AG04449 (cell line): ENCODE results near the gene LOXL3.
A peak's percentile ranks its signal among the peaks of the same experiment; 100 is the strongest.

Experiments used
- CTCF ChIA-PET: fragments of 350-600 bp; formaldehyde crosslinking; extraction: SDS; loops from one replicate; lab custom pipeline; 2021; ENCODE audit warnings: antibody characterized with exemption; lab: Yijun Ruan, JAX
- POLR2A ChIA-PET: fragments of 400-600, 350-600 bp; formaldehyde crosslinking; extraction: SDS; loops from one replicate; lab custom pipeline; 2020; ENCODE audit warnings: antibody characterized with exemption, inconsistent platforms; lab: Yijun Ruan, JAX
- DNase-seq: peaks from one replicate; pipeline ENCODE4 v3.0.0-alpha.2; 2010; ENCODE audit warnings: low read depth, low spot score
- H3K4me3 ChIP-seq: 2 replicates; pipeline ENCODE4 v1.5.1; 2011; ENCODE audit warnings: low read depth, mild to moderate bottlenecking, control low read depth, low read length
- TF ChIP-seq, protein P1 (sequence below): IDR thresholded peaks from one replicate; pipeline ENCODE4 v1.5.1; 2011; ENCODE audit warnings: mild to moderate bottlenecking, moderate library complexity, low read length, control low read depth, inconsistent platforms; ENCODE audit not compliant: insufficient read depth; ENCODE audit errors: missing control alignments

LOXL3 gene

DNA sequence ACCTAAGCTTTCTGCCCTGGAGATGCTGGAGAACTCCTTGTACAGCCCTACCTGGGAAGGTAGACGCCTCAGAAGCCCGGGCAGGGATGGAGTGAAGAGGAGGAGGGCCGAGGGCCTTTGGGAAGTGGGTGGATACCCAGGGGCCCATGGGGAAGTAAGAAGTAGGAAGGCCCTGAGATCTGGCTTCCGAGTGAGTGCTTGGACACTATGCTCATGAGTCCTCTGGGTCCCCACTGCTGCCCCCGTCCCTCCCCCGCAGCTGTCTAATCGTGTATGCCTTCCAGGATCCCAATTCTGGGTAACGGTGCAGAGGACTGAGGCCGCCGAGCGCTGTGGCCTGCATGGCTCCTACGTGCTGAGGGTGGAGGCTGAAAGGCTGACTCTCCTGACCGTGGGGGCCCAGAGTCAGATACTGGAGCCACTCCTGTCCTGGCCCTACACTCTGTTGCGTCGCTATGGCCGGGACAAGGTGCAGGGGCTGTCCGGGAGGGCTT lies 1.9 kb upstream of the LOXL3 start:
- no peak for DNase-seq
- TF ChIP-seq, protein P1, sequence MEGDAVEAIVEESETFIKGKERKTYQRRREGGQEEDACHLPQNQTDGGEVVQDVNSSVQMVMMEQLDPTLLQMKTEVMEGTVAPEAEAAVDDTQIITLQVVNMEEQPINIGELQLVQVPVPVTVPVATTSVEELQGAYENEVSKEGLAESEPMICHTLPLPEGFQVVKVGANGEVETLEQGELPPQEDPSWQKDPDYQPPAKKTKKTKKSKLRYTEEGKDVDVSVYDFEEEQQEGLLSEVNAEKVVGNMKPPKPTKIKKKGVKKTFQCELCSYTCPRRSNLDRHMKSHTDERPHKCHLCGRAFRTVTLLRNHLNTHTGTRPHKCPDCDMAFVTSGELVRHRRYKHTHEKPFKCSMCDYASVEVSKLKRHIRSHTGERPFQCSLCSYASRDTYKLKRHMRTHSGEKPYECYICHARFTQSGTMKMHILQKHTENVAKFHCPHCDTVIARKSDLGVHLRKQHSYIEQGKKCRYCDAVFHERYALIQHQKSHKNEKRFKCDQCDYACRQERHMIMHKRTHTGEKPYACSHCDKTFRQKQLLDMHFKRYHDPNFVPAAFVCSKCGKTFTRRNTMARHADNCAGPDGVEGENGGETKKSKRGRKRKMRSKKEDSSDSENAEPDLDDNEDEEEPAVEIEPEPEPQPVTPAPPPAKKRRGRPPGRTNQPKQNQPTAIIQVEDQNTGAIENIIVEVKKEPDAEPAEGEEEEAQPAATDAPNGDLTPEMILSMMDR: no peak
- CTCF ChIA-PET: interaction anchor here (0.7 to 5.2 kb wide), 5 partner anchors 8 to 31 kb away, joined by 3 to 39 read pairs (median 4); no protein-coding TSS in a partner anchor
- POLR2A ChIA-PET: interaction anchor here (0.8 to 2.1 kb wide), 4 partner anchors 8 to 29 kb away, joined by 3 to 12 read pairs (median 4); no protein-coding TSS in a partner anchor
- H3K4me3 ChIP-seq: peak overlapping the region; percentile 92

DNA sequence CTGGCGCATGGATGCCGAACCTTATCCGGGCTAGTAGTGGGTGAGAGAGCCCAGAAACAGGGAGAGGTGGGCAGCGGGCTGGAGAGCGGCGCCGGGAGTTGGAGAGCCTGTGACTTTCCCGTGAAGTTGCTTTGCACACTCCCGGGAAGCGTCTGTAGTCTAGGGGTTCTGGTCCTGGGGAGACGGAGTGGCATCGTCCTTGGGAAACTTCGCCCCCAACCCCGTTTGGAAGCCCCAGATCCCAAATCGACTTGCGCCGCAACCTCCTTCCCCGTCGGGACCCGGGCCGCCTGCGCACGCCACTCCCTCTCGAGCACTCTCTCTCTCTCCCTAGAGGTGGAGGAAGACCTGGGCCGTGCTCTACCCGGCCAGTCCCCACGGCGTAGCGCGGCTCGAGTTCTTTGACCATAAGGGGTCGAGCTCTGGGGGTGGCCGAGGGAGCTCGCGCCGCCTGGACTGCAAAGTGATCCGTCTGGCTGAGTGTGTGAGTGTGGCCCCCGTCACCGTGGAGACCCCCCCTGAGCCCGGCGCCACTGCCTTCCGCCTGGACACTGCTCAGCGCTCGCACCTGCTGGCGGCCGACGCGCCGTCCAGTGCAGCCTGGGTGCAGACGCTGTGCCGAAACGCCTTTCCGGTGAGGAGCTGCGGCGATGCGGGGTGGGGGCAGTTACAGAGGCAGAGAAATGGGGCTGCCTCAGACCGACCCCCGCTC lies 1.2 kb upstream of the LOXL3 start:
- POLR2A ChIA-PET: interaction anchor here (0.8 to 2.1 kb wide), 4 partner anchors 9 to 30 kb away, joined by 3 to 12 read pairs (median 4); no protein-coding TSS in a partner anchor
- TF ChIP-seq, protein P1: no peak
- CTCF ChIA-PET: interaction anchor here (0.7 to 5.2 kb wide), 6 partner anchors 9 to 32 kb away, joined by 3 to 39 read pairs (median 4); no protein-coding TSS in a partner anchor
- peak overlapping the region; percentile 92 for H3K4me3 ChIP-seq
- no peak for DNase-seq

DNA sequence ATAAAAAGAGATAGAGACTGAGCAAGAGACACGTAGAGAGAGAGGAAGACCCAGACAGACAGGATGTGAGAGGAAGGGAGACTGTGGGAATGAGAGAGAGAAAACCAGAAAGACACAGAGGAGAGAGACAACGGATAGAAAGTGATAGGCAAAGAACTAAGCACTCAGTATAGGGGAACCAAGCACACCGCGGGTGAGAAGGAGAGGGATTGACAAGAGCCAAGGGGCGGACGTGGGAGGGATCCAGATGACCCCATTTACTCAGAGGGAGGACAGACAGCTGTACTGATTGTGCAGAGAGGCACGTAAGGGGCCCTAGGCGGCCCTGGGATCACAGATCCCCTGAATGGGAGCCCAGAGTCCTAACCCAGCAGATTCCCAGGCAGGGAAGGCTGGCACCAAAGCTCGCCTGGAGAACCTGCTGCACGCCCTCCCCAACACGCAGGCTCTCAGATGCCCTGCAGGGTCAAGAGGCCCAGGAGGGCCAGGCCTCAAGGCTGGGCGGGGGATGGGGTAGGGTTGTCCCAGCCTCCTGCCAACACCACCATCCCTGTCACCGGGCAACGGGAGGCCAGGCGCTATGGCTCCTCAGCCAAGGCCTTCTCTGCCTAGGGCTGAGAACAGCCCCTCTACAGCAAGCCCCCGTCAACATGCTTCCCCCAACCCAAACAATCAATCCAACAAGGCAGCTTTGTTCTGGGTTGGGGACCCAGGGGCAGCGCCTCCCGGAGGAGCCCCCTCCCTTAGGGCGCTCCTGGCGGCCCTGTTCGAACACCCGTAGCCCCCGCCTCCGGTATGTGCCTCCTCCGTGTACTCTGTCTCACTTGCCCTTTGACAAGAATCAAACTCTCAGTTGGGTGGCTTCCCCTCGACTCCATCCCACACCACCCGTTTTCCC lies 579 bp downstream of the LOXL3 start:
- peak overlapping the region; percentile 92 for H3K4me3 ChIP-seq
- TF ChIP-seq, protein P1: no peak
- POLR2A ChIA-PET: interaction anchor here (1.0 to 2.1 kb wide), 5 partner anchors 10 to 24 kb away, joined by 3 to 12 read pairs (median 4); partner anchors contain the start of genes AUP1 and HTRA2
- no peak for DNase-seq
- CTCF ChIA-PET: interaction anchor here (0.8 to 1.1 kb wide), 3 partner anchors 10 to 32 kb away, joined by 3 to 4 read pairs (median 3); no protein-coding TSS in a partner anchor

DNA sequence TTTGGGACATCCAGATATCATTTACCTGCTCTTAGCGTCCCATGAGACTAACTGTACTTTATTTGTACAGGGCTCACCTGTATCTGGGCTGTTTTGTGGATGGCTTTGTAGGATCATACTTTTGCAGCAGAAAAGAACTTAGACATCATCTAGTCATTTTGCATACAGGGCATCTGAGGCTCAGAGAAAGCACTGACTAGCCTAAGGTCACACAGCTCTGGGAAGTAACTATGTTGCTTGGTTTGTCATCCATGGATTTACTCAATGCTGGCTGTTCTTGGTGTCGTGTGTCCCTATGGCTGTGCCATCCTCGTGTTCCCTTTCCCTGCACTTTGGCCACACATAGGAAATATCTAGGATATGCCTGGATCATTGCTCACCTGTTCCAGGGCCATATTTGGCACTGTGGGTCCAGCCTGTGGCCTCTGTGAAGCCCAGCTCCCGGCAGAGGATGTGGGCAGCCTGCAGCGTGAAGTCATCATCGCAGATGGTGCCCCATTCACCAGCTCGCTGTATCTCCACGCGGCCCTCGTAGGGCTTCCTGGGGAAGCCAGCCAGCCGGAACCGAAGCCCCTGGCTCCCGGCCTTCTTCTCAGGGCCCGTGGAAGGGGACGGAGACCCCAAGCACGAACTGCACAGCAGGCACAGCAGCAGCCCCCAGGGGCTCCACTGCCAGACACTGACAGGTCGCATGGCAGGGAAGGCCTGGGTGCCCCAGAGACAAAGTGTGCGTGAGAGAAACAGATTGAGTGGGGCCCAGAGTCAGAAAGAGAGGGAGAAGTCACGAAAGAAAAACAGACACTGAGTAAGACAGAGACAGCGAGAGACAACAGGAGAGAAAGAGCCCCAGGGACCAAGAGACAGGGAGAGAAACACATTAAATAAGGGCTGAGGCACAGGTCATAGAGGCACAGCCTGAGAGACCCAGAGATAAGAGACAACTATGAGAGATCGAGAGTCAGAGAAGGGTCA lies 1.5 kb downstream of the LOXL3 start:
- TF ChIP-seq, protein P1: no peak
- ChIA-PET CTCF (interaction anchor here (0.8 to 4.9 kb wide), 5 partner anchors 21 to 43 kb away, joined by 3 to 43 read pairs (median 3); no protein-coding TSS in a partner anchor), POLR2A (no interaction called here)
- peak overlapping the region; percentile 92 for H3K4me3 ChIP-seq
- DNase-seq: no peak

DNA sequence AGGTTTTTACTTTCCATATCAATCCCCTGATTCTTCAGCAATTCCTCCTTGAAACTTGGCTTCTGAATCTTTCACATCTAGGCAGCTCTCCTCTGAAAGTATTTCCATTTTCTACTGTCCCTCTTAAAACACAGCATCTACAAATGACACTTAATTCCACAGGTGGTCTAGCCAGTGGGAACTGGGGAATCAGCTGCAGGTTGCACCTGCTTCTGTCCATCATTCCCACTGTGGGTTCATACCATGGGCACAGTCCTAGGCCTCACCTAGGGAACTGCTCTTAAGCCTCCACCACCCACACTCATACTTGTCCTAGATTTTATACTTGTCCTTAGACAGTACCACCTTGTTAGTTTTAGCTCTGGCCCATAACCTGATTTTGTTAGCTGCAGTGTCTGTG lies 2.2 kb downstream of the LOXL3 start:
- CTCF ChIA-PET: interaction anchor here (1.2 to 4.9 kb wide), 6 partner anchors 19 to 42 kb away, joined by 3 to 43 read pairs (median 4); no protein-coding TSS in a partner anchor
- POLR2A ChIA-PET: interaction anchor here (1.4 kb wide), 1 partner anchor 32 kb away, joined by 3 read pairs; no protein-coding TSS in a partner anchor
- H3K4me3 ChIP-seq: peak overlapping the region; percentile 92
- no peak for DNase-seq
- TF ChIP-seq, protein P1: no peak
